ENCODE measurements around the gene GADL1.

Gene GADL1

DNA sequence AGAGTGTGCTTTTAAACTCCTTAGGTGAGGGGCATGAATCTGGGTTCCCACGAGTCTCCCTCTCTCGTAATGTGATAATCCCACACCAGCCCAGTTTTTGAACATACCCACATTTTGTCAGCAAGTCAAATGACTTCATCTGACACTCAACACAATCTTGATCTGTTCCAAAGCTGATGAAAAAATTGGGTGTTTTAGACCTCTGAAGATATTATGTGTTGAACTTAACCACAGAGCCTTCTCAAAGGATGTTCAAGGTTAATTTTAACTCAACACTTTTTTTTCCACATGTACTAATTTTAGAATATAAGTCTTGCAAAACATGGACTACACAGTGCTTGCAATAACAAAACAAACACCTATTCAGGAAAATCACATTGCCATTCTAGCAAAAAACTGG is 164.9 kb downstream of the GADL1 start:
- TF ChIP-seq, protein P1, sequence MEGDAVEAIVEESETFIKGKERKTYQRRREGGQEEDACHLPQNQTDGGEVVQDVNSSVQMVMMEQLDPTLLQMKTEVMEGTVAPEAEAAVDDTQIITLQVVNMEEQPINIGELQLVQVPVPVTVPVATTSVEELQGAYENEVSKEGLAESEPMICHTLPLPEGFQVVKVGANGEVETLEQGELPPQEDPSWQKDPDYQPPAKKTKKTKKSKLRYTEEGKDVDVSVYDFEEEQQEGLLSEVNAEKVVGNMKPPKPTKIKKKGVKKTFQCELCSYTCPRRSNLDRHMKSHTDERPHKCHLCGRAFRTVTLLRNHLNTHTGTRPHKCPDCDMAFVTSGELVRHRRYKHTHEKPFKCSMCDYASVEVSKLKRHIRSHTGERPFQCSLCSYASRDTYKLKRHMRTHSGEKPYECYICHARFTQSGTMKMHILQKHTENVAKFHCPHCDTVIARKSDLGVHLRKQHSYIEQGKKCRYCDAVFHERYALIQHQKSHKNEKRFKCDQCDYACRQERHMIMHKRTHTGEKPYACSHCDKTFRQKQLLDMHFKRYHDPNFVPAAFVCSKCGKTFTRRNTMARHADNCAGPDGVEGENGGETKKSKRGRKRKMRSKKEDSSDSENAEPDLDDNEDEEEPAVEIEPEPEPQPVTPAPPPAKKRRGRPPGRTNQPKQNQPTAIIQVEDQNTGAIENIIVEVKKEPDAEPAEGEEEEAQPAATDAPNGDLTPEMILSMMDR (IDR thresholded peaks at IDR 0.05; ENCODE audit: low read depth, low read length): no peak
- no peak for DNase-seq (ENCODE audit: low read depth, low spot score)
- in situ Hi-C loops (cut with HindIII; ENCODE audit: low sequenced_read_pairs): no loop called here
- no peak overlapping the region for H3K4me3 ChIP-seq (ENCODE audit: low read depth, low read length)

DNA sequence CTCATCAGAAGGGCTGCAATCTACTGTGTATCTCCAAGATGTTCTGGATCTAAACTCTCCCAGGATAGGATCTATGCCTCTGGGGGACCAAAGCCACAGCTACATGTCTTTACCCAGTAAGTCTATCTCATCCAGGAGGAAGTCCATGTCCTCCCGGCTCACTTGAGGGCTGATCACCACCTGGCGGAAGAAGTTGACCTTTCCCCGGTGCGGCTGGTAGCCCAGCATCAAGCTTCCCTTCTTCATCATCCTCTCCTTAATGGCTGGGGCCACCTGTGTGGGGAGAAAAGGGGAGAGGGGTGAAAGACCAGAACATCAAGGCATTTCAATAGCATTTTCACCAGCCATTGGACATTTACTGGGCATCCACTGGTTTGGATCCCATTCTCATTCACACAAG is 166.3 kb downstream of the GADL1 start:
- H3K4me3 ChIP-seq (ENCODE audit: low read depth, low read length): no peak overlapping the region
- no peak for DNase-seq (ENCODE audit: low read depth, low spot score)
- in situ Hi-C loops (cut with HindIII; ENCODE audit: low sequenced_read_pairs): no loop called here
- TF ChIP-seq, protein P1 (IDR thresholded peaks at IDR 0.05; ENCODE audit: low read depth, low read length): no peak

DNA sequence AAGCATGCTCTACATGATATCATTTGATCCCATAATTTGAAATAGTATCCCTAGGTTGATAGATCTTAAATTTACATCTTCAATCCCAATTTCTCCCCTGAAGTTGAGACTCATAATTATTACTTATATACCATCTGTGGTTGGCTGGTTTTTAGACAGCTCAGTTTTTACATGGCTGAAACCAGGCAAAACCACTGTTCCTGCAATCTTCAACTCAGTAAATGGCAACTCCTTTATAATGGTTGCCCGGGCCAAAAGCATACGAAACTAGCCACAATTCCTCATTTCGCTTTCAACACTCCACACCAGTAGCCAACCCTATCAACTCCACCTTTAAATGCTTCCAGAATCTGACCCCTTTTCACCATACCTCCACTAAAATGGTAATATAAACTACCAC is 169.6 kb downstream of the GADL1 start:
- TF ChIP-seq, protein P1 (IDR thresholded peaks at IDR 0.05; ENCODE audit: low read depth, low read length): no peak
- no peak for DNase-seq (ENCODE audit: low read depth, low spot score)
- in situ Hi-C loops (cut with HindIII; ENCODE audit: low sequenced_read_pairs): no loop called here
- no peak overlapping the region for H3K4me3 ChIP-seq (ENCODE audit: low read depth, low read length)

DNA sequence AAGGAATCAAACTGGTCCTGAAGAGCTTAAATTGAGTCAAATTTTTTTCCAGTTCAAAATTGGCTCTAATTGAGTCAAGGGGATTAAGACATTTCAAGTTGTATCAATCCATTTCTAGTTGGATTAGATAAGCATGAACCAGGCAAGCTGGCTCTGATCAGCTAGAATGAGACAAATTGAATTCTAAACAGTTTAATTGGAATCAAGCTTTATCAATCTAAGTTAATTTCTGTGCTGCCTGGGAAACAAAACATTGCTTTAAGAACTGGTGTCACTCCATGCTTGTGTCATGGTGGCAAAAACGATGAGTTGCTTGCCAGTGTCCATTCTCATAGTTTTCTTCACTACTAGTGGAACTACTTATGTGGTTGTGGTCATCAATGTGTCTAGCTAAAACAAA is 171.2 kb downstream of the GADL1 start:
- no peak overlapping the region for H3K4me3 ChIP-seq (ENCODE audit: low read depth, low read length)
- in situ Hi-C loops (cut with HindIII; ENCODE audit: low sequenced_read_pairs): no loop called here
- no peak for DNase-seq (ENCODE audit: low read depth, low spot score)

DNA sequence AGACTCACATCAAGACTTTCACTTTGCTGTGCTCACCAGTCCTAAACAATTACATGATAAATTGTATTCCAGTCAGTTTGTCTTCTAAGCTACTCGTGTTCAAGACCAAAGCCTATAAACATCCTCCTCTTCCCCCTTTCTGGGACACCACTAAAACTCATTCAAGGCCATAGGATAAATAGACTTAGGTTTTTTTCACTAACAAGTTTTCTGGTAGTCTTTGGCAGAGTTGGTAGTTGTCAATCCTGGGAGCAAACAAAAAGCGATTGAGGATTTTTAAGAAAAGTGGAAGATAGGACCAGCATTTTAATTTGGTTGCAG is 173.2 kb downstream of the GADL1 start:
- TF ChIP-seq, protein P1 (IDR thresholded peaks at IDR 0.05; ENCODE audit: low read depth, low read length): no peak
- in situ Hi-C loops (cut with HindIII; ENCODE audit: low sequenced_read_pairs): no loop called here
- no peak overlapping the region for H3K4me3 ChIP-seq (ENCODE audit: low read depth, low read length)
- no peak for DNase-seq (ENCODE audit: low read depth, low spot score)

More for the DNA sequence above, 171.2 kb downstream of the GADL1 start:
- TF ChIP-seq, protein P1 (IDR thresholded peaks at IDR 0.05; ENCODE audit: low read depth, low read length): no peak

DNA sequence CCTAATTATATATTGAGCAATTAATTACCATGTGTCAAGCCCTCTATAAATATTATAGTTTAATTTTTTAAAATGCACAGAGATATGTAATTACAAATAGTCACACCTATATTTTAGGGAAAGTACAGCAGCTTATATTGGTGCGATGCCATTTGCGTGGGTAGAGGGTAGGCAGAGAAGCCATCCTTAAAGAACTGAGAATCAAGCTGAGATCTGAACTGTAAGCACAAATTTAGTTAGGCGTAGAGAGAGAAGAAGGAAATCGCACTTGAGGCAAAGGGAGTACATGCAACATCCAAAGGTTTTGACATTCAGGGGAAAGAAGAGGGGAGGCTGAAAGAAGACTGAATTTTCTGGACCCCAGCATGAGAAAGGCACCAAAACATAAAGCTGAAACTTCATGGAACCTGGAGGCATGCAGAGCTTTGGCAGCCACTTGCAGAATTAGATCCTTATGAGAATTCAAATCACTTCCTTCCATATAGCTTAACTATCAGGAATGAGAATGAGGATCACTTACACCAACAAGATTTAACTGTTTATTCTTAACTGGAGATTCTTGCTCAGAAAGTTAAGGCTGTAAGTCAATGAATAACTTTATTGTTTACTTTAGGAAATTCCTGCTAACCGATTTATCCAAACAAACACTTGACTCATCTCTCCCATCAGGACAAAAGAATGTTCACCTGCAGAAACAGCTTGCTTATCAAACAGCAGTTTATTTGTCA is 173.7 kb downstream of the GADL1 start:
- TF ChIP-seq, protein P1 (IDR thresholded peaks at IDR 0.05; ENCODE audit: low read depth, low read length): no peak
- in situ Hi-C loops (cut with HindIII; ENCODE audit: low sequenced_read_pairs): no loop called here
- peak; percentile 71 for DNase-seq (ENCODE audit: low read depth, low spot score)
- H3K4me3 ChIP-seq (ENCODE audit: low read depth, low read length): no peak overlapping the region
